Central memory CD8-positive, alpha-beta T cell (primary cell): Measurements from ENCODE around the gene KREMEN2.

Source experiments
- ATAC-seq: fragments of 150-1000 bp; cut with Tn5 transposase; replicated peaks from 2 replicates; pipeline ENCODE4 v1.10.0; 2022; ENCODE audit warnings: mild to moderate bottlenecking, moderate FRiP score, moderate number of reproducible peaks; ENCODE audit not compliant: poor library complexity, severe bottlenecking; ENCODE audit errors: extremely low read depth
- DNase-seq, 2 donors: peaks; one replicate each; pipeline ENCODE4 v3.0.0; 2021; ENCODE audit warnings: low spot score in 2 of 2
- H3K27ac Mint-ChIP-seq: one replicate; pipeline ENCODE4 v1.8.0; 2022; ENCODE audit warnings: low read depth, mild to moderate bottlenecking, moderate library complexity, mixed read lengths
- H3K27me3 Mint-ChIP-seq: one replicate; pipeline ENCODE4 v1.8.0; 2022; ENCODE audit warnings: mixed read lengths
- H3K36me3 Mint-ChIP-seq: one replicate; pipeline ENCODE4 v1.8.0; 2022; ENCODE audit warnings: mild to moderate bottlenecking, moderate library complexity, mixed read lengths; ENCODE audit not compliant: insufficient read depth
- H3K4me1 Mint-ChIP-seq: one replicate; pipeline ENCODE4 v1.8.0; 2022; ENCODE audit warnings: mixed read lengths
- H3K4me3 Mint-ChIP-seq: one replicate; pipeline ENCODE4 v1.8.0; 2022; ENCODE audit warnings: mild to moderate bottlenecking, moderate library complexity, mixed read lengths
- H3K9me3 Mint-ChIP-seq: one replicate; pipeline ENCODE4 v1.8.0; 2022; ENCODE audit warnings: mixed read lengths

Gene KREMEN2

GRCh38 chr16:2991566-2992261, 27.6 kb downstream of the KREMEN2 start:
- ATAC-seq (no peak), DNase-seq (no peak)
- Mint-ChIP-seq H3K4me3 (no peak overlapping the region), H3K27me3 (no peaks in the 10 kb centered on the region), H3K9me3 (no peaks in the 10 kb centered on the region), H3K27ac (no peak overlapping the region), H3K36me3 (peaks cover 2% of the 10 kb centered on the region), H3K4me1 (no peaks in the 10 kb centered on the region)

- Mint-ChIP-seq H3K36me3 (peaks cover 2% of the 10 kb centered on the region), H3K4me1 (no peaks in the 10 kb centered on the region), H3K27ac (no peak overlapping the region), H3K9me3 (no peaks in the 10 kb centered on the region), H3K4me3 (no peak overlapping the region), H3K27me3 (no peaks in the 10 kb centered on the region)
- DNase-seq: no peak
- ATAC-seq: no peak
Measured at GRCh38 chr16:2992383-2993081, 28.5 kb downstream of the KREMEN2 start.

DNA sequence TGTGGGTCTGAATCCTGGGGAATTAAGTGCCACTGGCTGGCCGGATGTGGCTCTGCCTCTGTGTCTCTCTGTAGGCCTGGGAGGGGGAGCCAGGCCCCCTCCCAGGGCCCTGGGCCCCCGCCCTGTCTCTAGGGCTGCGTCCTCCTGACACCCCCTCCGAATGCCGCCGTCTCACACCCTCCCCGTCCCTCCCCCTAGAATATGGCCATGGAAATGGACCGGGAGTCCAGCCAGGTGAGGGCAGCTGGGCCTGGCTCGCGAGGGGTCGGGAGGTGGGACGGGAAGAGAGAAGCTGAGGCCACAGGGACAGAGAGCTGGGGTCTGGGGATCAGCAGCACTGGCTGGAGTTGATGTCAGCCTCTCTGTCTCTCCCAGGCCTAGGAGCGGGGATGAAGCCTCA, 32.2 kb downstream of the KREMEN2 start:
- peaks cover 25% of the 10 kb centered on the region for H3K27me3 Mint-ChIP-seq
- no peak overlapping the region for H3K27ac Mint-ChIP-seq
- no peaks in the 10 kb centered on the region for H3K9me3 Mint-ChIP-seq
- no peaks in the 10 kb centered on the region for H3K4me1 Mint-ChIP-seq
- no peak for DNase-seq
- ATAC-seq: no peak
- no peaks in the 10 kb centered on the region for H3K36me3 Mint-ChIP-seq
- H3K4me3 Mint-ChIP-seq: no peak overlapping the region

GRCh38 chr16:2999929-3000328, 35.9 kb downstream of the KREMEN2 start:
- H3K27ac Mint-ChIP-seq: no peak overlapping the region
- DNase-seq (no peak), ATAC-seq (no peak)
- no peak overlapping the region for H3K4me3 Mint-ChIP-seq
- H3K36me3 Mint-ChIP-seq: peaks cover 2% of the 10 kb centered on the region
- H3K4me1 Mint-ChIP-seq: no peaks in the 10 kb centered on the region
- peaks cover 25% of the 10 kb centered on the region for H3K27me3 Mint-ChIP-seq
- no peaks in the 10 kb centered on the region for H3K9me3 Mint-ChIP-seq

GRCh38 chr16:3000540-3000939, 36.5 kb downstream of the KREMEN2 start:
- Mint-ChIP-seq H3K36me3 (peaks cover 3% of the 10 kb centered on the region), H3K4me1 (no peaks in the 10 kb centered on the region), H3K4me3 (no peak overlapping the region), H3K9me3 (no peaks in the 10 kb centered on the region), H3K27me3 (peaks cover 25% of the 10 kb centered on the region), H3K27ac (no peak overlapping the region)
- no peak for DNase-seq
- ATAC-seq: no peak

DNA sequence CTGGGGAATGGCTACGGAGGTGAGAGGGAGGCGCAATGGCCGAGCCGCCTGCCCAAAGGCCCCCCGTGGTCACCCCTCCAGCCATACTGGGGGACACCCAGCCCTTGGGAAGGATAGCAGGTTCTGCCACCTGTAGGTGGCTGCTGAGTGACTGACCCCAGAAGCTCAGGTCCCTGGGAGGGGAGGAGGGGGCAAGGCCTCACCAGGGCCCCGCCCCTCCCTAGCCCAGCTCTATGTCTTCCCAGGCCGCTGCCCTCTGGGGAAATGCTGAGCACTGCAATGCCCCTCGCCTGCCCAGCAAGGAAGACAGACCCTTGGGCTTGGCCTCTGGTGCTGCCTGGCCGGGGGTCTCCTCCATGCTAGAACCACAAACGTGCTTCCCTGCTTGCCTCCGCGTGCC, 37.2 kb downstream of the KREMEN2 start:
- ATAC-seq: no peak
- no peak overlapping the region for H3K27ac Mint-ChIP-seq
- H3K4me1 Mint-ChIP-seq: no peaks in the 10 kb centered on the region

GRCh38 chr16:3003582-3004270, 39.7 kb downstream of the KREMEN2 start:
- Mint-ChIP-seq H3K36me3 (peaks cover 3% of the 10 kb centered on the region), H3K4me3 (peak overlapping the region; percentile 73), H3K4me1 (peaks cover 20% of the 10 kb centered on the region), H3K27me3 (peaks cover 36% of the 10 kb centered on the region), H3K9me3 (no peaks in the 10 kb centered on the region), H3K27ac (no peak overlapping the region)
- ATAC-seq (peak; percentile 99), DNase-seq (peak; percentile 81 to 94)

More for the DNA sequence above, 37.2 kb downstream of the KREMEN2 start:
- Mint-ChIP-seq H3K4me3 (no peak overlapping the region), H3K9me3 (no peaks in the 10 kb centered on the region), H3K36me3 (peaks cover 3% of the 10 kb centered on the region), H3K27me3 (peaks cover 25% of the 10 kb centered on the region)
- no peak for DNase-seq

DNA sequence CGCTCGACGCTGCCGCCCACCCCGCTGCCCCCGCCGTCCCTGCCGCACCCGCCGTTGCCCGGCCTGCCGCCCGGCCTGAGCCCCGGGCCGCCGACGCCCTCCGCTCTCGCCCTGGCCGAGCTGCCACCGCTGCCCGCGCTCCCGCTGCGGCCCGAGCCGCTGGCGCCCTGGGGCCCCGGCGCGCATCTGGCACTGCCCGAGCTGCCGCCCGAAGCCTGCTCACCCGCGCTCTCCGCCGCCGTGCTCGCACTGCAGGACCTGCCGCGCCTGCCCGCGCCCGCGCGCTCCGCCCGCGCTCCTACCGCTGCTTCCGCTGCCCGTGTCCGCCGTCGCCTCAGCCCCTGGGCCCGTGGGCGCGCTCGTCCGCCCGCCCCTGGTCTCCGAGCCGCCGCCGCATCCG, 40.2 kb downstream of the KREMEN2 start:
- H3K4me3 Mint-ChIP-seq: peak overlapping the region; percentile 73
- H3K36me3 Mint-ChIP-seq: peaks cover 3% of the 10 kb centered on the region
- H3K9me3 Mint-ChIP-seq: no peaks in the 10 kb centered on the region
- no peak for DNase-seq
- H3K4me1 Mint-ChIP-seq: peaks cover 20% of the 10 kb centered on the region
- peaks cover 30% of the 10 kb centered on the region for H3K27me3 Mint-ChIP-seq
- no peak overlapping the region for H3K27ac Mint-ChIP-seq
- ATAC-seq: peak; percentile 12

DNA sequence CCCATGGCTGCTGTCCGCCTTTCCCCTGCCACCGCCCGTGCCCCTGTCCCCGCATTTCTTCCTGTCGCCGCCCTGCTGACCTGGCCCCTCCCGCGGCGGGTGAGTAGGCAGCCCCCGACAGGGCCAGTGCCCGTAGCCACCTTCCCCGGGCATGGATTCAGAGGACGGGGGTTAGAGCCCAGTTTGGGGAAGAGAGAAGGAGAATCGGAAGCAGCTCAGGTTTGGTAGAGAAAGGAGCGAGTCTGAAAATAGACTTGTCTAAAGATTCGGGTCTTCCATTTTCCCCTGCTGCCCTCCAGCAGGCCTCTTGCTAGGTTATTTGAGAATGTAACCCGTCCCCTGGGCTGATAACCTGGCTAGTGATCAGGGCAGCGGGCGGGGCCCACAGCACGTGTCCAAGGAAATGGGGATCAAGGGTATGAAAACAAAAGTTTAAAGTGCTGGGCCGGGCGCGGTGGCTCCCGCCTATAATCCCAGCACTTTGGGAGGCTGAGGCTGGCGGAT, 40.8 kb downstream of the KREMEN2 start:
- H3K4me1 Mint-ChIP-seq: peaks cover 20% of the 10 kb centered on the region
- peaks cover 25% of the 10 kb centered on the region for H3K27me3 Mint-ChIP-seq
- no peaks in the 10 kb centered on the region for H3K9me3 Mint-ChIP-seq
- peak overlapping the region; percentile 66 for H3K4me3 Mint-ChIP-seq
- H3K36me3 Mint-ChIP-seq: peaks cover 3% of the 10 kb centered on the region
- H3K27ac Mint-ChIP-seq: no peak overlapping the region
- no peak for ATAC-seq
- DNase-seq: no peak

GRCh38 chr16:3007059-3007956, 43.2 kb downstream of the KREMEN2 start:
- no peak for DNase-seq
- Mint-ChIP-seq H3K9me3 (no peaks in the 10 kb centered on the region), H3K4me3 (peak overlapping the region; percentile 11), H3K36me3 (peaks cover 3% of the 10 kb centered on the region), H3K4me1 (peaks cover 20% of the 10 kb centered on the region), H3K27ac (no peak overlapping the region), H3K27me3 (peaks cover 11% of the 10 kb centered on the region)
- ATAC-seq: no peak

DNA sequence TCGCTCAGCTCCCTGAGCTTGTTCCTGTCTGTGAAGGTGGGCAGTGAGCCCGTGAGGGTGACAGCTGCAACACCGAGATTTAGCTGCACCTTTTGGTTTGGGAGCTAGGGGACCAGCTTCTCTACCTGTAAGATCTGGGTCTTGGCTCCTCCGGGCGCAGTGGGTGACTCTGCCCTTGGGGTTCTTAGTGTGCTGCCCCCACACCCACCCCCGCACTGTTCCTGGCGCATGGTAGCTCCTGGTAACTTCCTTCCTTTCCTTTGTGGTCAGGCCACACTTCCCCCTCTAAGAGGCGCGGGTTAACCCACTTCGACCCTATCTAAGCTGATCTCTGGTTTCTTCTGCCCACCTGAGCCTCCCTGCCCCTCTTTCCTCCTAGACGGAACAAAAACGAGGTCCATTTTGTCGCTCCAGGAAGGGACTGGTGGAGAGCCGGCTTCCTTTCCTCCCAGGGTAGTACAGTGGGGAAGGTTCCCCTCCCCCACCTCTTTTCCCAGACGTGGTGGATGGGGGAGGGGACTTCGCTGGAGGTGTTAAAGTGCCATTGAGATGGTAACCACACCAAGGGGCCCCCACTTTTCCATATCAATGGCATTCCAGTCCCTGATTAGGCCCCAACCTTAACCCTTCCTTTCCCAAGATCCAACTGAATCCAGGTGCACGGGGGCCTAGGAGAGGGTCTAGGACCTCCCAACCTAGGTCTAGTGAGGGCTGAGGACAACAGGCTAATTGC, 44.0 kb downstream of the KREMEN2 start:
- Mint-ChIP-seq H3K9me3 (no peaks in the 10 kb centered on the region), H3K36me3 (peaks cover 3% of the 10 kb centered on the region), H3K4me3 (peak overlapping the region; percentile 51), H3K27me3 (peaks cover 11% of the 10 kb centered on the region), H3K27ac (no peak overlapping the region), H3K4me1 (peaks cover 20% of the 10 kb centered on the region)
- ATAC-seq: no peak
- no peak for DNase-seq
